Aorta (tissue), 5 donors: Measurements from ENCODE around the gene ANKRD9. TPM values are rescaled to one million over a fixed set of nuclear protein-coding genes. Genes with fewer than 3 reads are reported as not detected.
"Not testable (repeated sequence)": the region's sequence is repeated elsewhere in the genome, so short reads cannot be mapped to it uniquely, and the experiment has no call there.

Experiments used
- ATAC-seq: fragments of 200-7000 bp; cut with Tn5 transposase; one replicate; pipeline ENCODE4 v1.9.1; 2022; ENCODE audit warnings: moderate library complexity; ENCODE audit not compliant: low FRiP score
- DNase-seq, 2 donors: peaks; one replicate each; pipeline ENCODE4 v3.0.0-alpha.2; 2020
- H3K27ac ChIP-seq, 2 donors: one replicate each; pipeline ENCODE4 v1.5.1; 2013; ENCODE audit warnings: low read length in 2 of 2, mild to moderate bottlenecking in 2 of 2, moderate library complexity in 2 of 2, control low read depth in 1 of 2, inconsistent platforms in 1 of 2, low read depth in 1 of 2
- H3K27me3 ChIP-seq, 2 donors: one replicate each; pipeline ENCODE4 v1.6.1; 2013; ENCODE audit warnings: control low read depth in 1 of 2, low read length in 1 of 2, mild to moderate bottlenecking in 1 of 2, moderate library complexity in 1 of 2; ENCODE audit not compliant: insufficient read depth in 2 of 2, control insufficient read depth in 1 of 2
- H3K36me3 ChIP-seq, 2 donors: one replicate each; pipeline ENCODE4 v1.6.1; 2013; ENCODE audit warnings: control low read depth in 1 of 2, low read length in 1 of 2, mild to moderate bottlenecking in 1 of 2; ENCODE audit not compliant: insufficient read depth in 2 of 2, control insufficient read depth in 1 of 2
- H3K4me1 ChIP-seq, 2 donors: one replicate each; pipeline ENCODE4 v1.6.1; 2013; ENCODE audit warnings: low read length in 2 of 2, control low read depth in 1 of 2, mild to moderate bottlenecking in 1 of 2, moderate library complexity in 1 of 2; ENCODE audit not compliant: insufficient read depth in 2 of 2, control insufficient read depth in 1 of 2
- H3K4me3 ChIP-seq, 2 donors: one replicate each; pipeline ENCODE4 v1.5.1; 2013; ENCODE audit warnings: low read length in 2 of 2, control low read depth in 1 of 2, mild to moderate bottlenecking in 1 of 2
- H3K9me3 ChIP-seq: one replicate; pipeline ENCODE4 v1.6.1; 2013; ENCODE audit warnings: mild to moderate bottlenecking, low read length; ENCODE audit not compliant: control insufficient read depth
- WGBS, 2 donors: extraction: QIAGEN DNeasy Blood & Tissue Kit; methylation state at CpG; one replicate each; pipeline ENCODE4 v1.1.7; 2013; 5-methylcytosine and 5-hydroxymethylcytosine counted together
- intact Hi-C, 2 donors: fragments of 100-400 bp; cut with DNase I; formaldehyde crosslinking; loops; one replicate each; pipeline versions ENCODE4 v1.14.2 to v1.15.0; 2022
- polyA plus RNA-seq, 2 donors: library from polyadenylated mRNA; stranded (reverse); fragments of 200-250 nt; gene quantifications; one replicate each; pipeline ENCODE4 v1.2.3, GENCODE V29; 2013
- total RNA-seq, 2 donors: library from RNA; stranded (reverse); fragmentation: NEBNext Ultra II Directional; extraction: Animal tissue kit (Norgen Biotek cat#: 25700); gene quantifications; one replicate each; pipeline ENCODE4 v1.2.1, GENCODE V29; 2021
- donor health status: healthy with polysubstance abuse.
- donor health status: Bipolar disorder and iron deficiency.
- donor health status: DM: no; HTN: no; CAD: no.
- donor health status: DM: no; HTN: no; CAD: no.
- donor health status: DM: yes; HTN: yes; CAD: no.

The ANKRD9 gene
- total and polyA plus RNA-seq, 4 donors: 3.0 to 15.0 (median 9.7) TPM

DNA sequence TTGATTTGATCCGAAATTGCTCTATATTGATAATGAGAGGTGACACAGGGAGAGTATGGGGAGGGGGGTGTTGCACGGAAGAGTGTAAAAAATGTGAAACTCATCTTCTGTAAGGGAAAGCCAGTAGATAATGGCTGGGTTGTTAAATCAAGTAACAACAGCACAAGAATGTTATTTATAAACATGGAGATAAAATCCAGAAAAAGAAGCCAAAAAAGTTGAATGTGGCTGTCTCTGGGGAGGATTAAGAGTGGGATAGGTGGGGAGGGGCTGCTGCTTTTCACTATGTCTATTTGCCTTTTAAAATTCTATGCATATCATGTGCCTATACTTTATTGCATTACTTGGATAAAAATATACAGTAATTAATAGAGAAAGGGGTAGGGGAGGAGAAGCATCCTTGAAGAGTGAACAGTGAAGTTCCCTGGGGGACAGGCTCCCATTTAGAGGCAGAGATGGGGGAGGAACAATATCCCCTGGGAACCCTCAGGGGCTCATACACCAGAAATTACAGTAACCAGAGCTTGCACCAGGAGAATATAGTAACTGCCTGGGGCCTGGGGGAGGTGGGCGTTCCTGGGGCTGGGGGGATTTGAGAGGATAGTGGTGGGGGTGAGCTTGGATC is 39.2 kb upstream of the ANKRD9 start:
- no peak overlapping the region for H3K27ac ChIP-seq
- no peak for ATAC-seq

DNA sequence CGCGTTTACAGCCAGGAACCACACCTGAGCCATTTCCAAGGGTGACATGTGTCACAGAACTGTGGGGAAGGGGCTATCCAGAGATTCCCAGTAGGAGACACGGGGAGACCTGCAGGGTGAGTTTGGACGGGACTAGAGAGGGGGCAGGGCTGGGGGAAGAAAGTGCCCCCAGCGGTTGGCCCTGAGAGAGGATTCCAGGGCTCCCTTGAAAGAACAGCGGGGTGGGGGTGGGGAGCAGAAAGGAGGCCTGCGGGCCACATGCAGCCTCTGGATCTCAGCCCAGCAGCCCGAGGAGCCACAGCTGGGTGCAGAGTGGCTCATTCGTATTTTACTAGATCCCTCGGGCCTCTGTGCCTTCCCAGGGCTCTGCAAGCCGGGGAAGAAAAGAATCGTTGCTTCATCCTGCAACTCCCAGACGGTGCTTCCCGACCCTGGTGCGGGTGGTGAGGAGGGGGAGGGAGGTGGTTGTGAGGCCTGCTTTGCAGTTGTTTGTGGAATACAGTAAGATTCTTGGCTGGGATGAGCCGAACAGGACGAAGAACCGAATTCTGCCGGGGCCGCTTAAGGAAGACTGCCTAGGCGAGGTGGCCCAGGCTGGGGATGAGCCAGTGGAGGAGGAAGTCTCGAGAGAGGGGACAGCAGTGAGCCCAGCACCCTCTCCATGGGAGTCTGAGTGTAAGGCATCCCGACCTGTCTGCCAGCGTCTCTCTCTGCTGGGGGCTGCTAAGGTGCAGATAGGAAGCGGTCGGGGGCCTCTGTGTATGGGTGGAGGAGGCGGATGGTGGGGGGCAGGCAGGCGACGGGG is 36.1 kb upstream of the ANKRD9 start:
- H3K9me3 ChIP-seq: no peaks in the 10 kb centered on the region
- no peaks in the 10 kb centered on the region for H3K4me1 ChIP-seq
- H3K27me3 ChIP-seq: no peaks in the 10 kb centered on the region
- H3K27ac ChIP-seq: no peak overlapping the region
- WGBS, 2 donors: 71 to 72% methylated on average over 29 of the region's 29 CpGs
- intact Hi-C loops: no loop called here
- no peak overlapping the region for H3K4me3 ChIP-seq
- DNase-seq (no peak), ATAC-seq (no peak)
- no peaks in the 10 kb centered on the region for H3K36me3 ChIP-seq

More for the DNA sequence above, 39.2 kb upstream of the ANKRD9 start:
- H3K9me3 ChIP-seq: no peaks in the 10 kb centered on the region
- 61 to 83% methylated on average over 3 of the region's 3 CpGs for WGBS, 2 donors
- no peak for DNase-seq
- intact Hi-C loops: no loop called here
- no peaks in the 10 kb centered on the region for H3K36me3 ChIP-seq
- H3K4me3 ChIP-seq: no peak overlapping the region
- H3K27me3 ChIP-seq: no peaks in the 10 kb centered on the region
- no peaks in the 10 kb centered on the region for H3K4me1 ChIP-seq

DNA sequence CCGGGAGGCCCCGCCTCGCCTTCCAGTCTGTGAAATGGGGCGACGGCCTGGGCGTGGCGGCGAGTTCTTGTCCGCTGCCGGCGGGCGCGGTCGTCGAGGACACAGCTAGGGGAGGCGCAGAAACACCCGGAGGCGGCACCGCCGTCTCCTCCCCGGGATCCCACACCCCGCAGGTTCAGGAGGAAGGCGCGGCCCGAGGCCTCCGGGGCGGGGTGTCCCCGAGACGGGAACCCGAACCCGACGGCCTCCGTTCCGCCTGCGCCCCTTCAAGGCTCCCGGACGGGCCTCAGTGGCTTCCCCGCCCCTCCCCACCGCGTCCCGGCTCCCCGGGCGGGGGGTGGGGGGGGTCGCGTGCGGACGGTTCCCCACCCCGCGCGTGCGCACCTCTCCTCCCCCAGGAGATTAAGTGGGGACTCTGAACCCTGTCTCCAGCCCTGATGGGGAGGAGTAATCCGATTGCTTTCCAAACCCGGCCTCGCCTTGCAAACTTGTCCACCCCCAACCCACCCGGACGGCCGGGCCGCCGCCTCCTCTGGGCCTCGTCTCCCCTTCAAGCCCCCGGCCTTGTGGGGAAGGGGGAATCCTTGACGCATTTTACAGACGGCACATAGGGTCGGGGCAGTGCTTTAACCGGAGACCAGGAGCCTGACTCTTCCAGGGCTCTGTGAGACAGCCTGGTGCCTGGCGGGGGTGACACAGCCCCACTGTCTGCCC is 35.3 kb upstream of the ANKRD9 start:
- no peak for ATAC-seq
- H3K27me3 ChIP-seq: no peaks in the 10 kb centered on the region
- intact Hi-C loops: no loop called here

DNA sequence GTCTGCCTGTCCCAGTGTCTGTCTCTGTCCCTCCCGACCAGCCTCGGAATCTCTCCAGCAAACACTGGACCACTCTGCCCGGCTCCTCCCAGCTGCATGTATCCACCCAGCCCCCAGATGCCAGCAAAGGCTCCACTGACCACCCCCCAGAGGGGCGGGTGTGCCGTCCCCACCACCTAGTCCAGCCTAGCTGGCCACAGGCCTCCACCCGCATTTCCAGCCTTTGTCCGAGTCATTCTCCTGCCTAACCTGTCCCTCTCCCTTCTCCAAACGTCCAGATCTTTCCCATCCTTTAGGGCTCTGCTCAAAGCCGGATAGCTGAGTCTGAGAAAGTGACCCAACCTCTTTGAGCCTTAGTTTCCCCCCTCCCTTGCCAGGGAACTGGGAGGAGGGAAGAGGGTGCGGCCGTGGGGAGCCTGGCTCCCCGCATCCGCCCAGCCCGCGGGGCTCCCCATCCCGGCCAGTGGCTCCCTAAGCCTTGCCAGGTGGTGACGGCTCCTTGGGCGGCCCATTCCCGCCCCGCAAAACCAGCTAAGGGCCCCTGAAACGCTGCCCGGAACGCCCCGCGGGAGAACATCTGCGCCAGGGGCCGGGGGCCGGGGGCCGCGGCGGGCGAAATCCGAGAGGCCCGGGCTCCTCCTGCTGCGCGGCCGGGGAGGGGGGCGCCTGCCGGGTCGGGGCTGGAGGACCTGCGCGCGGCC is 34.6 kb upstream of the ANKRD9 start:
- WGBS, 2 donors: 18 to 25% methylated on average over 25 to 43 of the region's 43 CpGs

More for the DNA sequence above, 35.3 kb upstream of the ANKRD9 start:
- H3K27ac ChIP-seq: no peak overlapping the region
- no peaks in the 10 kb centered on the region for H3K36me3 ChIP-seq
- H3K9me3 ChIP-seq: no peaks in the 10 kb centered on the region
- no peak overlapping the region for H3K4me3 ChIP-seq
- no peaks in the 10 kb centered on the region for H3K4me1 ChIP-seq
- DNase-seq: no peak
- 13 to 25% methylated on average over 24 to 66 of the region's 66 CpGs for WGBS, 2 donors

DNA sequence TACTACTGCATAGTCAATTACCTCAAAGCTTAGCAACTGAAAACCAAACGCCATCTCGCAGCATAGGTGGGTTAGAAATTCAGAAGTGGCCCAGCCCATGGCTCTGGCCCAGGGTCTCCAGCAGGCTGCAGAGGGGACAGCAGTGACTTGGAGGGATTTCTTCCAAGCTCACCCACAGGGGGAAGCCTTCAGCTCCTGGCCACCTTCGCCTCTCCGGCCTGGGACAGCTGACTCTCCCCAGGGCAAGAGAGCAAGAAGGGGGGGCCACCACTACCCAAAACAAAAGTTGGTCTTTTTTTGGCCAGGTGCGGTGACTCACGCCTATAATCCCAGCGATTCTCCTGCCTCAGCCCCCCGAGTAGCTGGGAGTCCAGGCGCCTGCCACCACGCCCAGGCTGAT is 32.2 kb upstream of the ANKRD9 start:
- Histone ChIP-seq H3K27ac (no peak overlapping the region), H3K36me3 (no peaks in the 10 kb centered on the region), H3K27me3 (no peaks in the 10 kb centered on the region), H3K4me1 (no peaks in the 10 kb centered on the region), H3K9me3 (no peaks in the 10 kb centered on the region), H3K4me3 (no peak overlapping the region)
- WGBS, 2 donors: 89 to 92% methylated on average over 10 of the region's 10 CpGs
- ATAC-seq (no peak), DNase-seq (no peak)
- intact Hi-C loops: no loop called here

More for the DNA sequence above, 34.6 kb upstream of the ANKRD9 start:
- ATAC-seq: no peak
- Histone ChIP-seq H3K4me1 (no peaks in the 10 kb centered on the region), H3K27ac (no peak overlapping the region), H3K36me3 (no peaks in the 10 kb centered on the region), H3K9me3 (no peaks in the 10 kb centered on the region), H3K4me3 (no peak overlapping the region), H3K27me3 (no peaks in the 10 kb centered on the region)
- DNase-seq: no peak
- intact Hi-C loops: no loop called here

DNA sequence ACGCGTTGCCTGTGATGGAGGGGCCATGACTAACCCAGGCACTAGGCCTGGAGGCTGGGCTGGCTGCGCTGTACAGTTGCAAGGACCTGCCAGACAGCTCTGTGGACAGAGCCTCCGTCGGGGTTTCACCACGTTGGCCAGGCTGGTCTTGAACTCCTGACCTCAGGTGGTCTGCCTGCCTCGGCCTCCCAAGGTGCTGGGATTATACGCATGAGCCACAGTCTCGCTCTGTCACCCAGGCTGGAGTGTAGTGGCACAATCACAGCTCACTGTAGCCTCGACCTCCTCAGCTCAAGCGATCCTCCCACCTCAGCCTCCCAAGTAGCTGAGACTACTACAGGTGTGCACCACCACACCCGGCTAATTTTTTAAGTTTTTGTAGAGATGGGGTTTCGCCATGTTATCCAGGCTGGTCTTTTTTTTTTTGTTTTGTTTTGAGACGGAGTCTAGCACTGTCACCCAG is 31.5 kb upstream of the ANKRD9 start:
- H3K4me1 ChIP-seq, ATAC-seq, H3K27ac ChIP-seq, H3K27me3 ChIP-seq, H3K9me3 ChIP-seq, H3K4me3 ChIP-seq, H3K36me3 ChIP-seq, DNase-seq, intact Hi-C loops: not testable (repeated sequence)
- WGBS, 2 donors: 96 to 98% methylated on average over 14 of the region's 14 CpGs

DNA sequence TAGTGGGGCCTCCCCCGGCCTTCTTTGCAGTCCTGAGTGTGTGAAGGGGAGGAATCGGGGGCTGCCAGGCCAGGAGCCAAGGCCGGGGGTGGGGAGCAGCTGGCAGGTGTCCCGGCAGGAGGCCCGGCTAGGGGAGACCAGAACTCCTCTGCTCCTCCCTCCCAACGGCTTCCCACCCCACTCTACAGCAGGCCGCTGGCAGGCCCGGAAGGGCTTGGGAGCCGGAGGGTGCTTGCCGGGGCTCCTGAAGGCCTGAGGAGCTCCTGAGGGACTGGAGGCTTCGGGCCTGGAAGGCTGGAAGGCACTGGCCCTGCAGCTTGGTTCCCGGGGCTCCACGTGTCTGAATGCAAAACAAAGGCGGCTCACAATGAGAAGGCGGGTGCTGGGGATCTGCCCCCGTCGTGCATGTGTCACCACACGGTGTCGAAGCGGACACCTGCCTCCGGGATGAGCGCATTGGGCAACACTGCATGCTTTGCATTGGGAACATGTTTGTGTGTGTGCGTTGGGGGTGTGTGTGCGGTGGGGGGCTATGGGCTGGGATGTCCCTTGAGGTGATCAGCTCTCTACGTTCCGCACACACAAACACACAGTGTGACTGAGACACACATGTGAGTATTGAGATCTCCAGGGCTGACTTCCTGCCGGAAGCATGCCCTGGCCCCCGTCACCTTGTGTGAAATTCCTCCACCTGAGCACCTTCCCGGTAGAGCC is 30.9 kb upstream of the ANKRD9 start:
- Histone ChIP-seq H3K4me3 (no peak overlapping the region), H3K27me3 (no peaks in the 10 kb centered on the region), H3K27ac (no peak overlapping the region), H3K36me3 (no peaks in the 10 kb centered on the region), H3K9me3 (no peaks in the 10 kb centered on the region), H3K4me1 (no peaks in the 10 kb centered on the region)
- DNase-seq (no peak), ATAC-seq (no peak)
- intact Hi-C loops: no loop called here
- WGBS, 2 donors: 54 to 60% methylated on average over 29 of the region's 29 CpGs
